Effector CD4-positive, alpha-beta T cell (primary cell): ENCODE measurements around the gene TXLNB.
"Not testable (repeated sequence)": the region's sequence is repeated elsewhere in the genome, so short reads cannot be mapped to it uniquely, and the experiment has no call there.

Experiments used
- DNase-seq: peaks from one replicate; pipeline ENCODE4 v3.0.0-alpha.2; 2020

The TXLNB gene

DNA sequence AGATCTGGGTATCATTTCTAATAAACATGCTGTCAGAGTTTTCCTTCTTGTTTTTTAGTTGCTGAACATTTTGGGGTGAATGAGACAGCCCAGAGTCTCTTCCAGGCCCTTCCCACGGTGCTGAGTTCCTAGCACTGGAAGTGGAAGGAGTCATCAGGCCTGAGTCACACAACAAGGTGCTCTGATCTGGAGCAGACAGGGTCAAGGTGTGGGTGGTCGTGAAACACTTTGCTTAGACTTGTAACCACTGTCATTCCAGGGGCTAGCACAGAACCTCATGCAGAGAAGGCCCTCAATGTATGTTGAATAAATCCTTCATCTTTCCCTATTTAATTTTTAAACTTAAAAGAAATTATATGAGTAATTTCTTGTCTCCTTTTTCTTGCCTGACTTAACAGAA lies 60.6 kb downstream of the TXLNB start:
- DNase-seq, result no peak

DNA sequence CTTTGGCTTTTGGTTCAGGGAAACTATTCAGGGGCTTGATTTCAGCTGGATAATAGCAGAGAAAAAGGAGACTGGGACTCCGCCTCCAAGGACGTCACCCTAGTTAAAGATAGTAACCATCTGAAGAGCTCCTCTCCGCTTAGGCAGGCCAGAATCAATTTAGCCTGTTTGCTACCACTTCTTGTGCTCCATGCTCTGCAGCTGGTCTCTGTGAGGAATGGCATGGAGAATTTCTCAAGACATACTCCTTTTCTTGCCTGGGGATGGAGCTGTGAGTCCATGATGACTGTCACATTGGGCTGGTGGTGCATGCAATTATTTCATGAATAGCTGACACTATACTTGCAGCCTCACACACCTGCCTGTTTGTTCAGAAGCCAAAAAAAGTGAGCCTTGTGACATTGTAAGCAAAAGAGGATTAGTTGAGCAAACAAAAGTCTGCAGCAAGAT lies 61.4 kb downstream of the TXLNB start:
- no peak for DNase-seq

DNA sequence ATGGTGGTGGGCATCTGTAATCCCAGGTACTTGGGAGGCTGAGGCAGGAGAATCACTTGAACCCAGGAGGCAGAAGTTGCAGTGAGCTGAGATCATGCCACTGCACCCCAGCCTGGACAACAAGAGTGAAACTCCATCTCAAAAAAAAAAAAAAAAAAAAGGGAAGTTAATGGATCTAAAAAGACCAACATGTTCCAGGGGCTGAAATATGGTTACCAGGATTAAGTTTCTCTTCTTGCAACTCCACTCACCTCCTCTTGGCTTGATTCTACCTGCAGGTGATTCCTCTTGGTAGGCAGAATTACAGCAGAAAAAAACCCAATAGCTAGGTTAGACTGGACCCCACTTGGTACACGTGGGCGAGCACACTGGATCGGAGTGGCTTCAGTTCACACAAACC lies 63.4 kb downstream of the TXLNB start:
- not testable (repeated sequence) for DNase-seq

DNA sequence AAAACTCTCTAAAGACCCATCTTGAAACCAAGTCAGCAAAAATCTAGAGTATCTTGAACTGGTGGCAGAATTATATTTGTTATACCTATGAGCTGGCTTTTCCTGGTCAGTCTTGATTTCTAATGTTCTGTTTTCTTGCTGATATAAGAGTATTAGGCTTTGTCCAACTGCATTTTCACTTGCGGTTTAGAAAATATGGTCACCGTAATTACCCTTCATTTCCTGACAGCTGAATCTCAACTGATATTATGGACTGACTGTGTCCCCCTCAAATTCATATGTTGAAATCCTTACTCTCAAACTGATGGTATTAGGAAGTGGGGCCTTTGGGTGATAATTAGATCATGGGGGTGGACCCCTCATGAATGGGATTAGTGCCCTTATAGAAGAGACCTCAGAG lies 72.1 kb downstream of the TXLNB start:
- DNase-seq, result no peak

DNA sequence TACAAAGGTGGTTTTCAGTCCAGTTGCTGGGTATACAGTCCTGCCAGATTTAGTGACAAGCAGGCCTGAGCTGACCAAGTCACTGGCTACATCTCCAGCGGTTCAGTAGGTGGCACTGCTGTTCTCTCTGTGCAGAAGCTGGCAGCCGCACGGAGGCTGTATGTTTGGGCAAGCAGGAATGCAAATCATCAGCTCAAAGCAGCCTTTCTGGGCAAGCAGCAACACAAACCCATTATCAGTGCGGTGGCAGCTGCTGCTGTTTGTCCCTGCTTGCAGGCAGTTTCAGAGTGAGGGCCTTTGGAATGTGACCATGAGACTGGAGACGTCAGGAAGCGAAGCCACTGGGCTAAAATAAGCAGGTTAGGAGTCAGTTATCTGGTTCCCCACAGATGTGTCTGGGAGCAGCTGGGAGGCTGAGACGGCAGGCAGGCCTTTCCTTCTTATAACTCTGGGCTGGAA lies 72.5 kb downstream of the TXLNB start:
- peak; percentile 42 for DNase-seq

DNA sequence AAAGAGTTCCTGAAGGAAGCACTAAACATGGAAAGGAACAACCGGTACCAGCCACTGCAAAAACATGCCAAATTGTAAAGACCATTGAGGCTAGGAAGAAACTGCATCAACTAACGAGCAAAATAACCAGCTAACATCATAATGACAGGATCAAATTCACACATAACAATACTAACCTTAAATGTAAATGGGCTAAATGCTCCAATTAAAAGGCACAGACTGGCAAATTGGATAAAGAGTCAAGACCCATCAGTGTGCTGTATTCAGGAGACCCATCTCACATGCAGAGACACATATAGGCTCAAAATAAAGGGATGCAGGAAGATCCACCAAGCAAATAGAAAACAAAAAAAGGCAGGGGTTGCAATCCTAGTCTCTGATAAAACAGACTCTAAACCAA lies 79.3 kb downstream of the TXLNB start:
- DNase-seq, result not testable (repeated sequence)

DNA sequence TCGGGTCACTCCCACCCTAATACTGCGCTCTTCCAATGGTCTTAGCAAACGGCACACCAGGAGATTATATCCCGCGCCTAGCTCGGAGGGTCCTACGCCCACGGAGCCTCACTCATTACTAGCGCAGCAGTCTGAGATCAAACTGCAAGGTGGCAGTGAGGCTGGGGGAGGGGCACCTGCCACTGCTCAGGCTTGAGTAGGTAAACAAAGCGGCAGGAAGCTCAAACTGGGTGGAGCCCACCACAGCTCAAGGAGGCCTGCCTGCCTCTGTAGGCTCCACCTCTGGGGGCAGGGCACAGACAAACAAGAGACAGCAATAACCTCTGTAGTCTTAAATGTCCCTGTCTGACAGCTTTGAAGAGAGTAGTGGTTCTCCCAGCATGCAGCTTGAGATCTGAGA lies 81.0 kb downstream of the TXLNB start:
- not testable (repeated sequence) for DNase-seq

DNA sequence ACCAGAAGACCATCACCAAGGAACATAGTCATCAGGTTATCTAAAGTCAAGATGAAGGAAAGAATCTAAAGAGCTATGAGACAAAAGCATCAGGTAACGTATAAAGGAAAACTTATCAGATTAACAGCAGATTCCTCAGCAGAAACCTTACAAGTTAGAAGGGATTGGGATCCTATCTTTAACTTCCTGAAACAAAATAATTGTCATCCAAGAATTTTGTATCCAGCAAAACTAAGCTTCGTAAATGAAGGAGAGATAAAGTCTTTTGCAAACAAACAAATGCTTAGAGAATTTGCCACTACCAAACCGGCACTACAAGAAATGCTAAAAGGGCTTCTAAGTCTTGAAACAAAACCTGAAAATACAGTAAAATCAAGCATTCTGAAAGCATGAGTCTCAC lies 86.0 kb downstream of the TXLNB start:
- no peak for DNase-seq

DNA sequence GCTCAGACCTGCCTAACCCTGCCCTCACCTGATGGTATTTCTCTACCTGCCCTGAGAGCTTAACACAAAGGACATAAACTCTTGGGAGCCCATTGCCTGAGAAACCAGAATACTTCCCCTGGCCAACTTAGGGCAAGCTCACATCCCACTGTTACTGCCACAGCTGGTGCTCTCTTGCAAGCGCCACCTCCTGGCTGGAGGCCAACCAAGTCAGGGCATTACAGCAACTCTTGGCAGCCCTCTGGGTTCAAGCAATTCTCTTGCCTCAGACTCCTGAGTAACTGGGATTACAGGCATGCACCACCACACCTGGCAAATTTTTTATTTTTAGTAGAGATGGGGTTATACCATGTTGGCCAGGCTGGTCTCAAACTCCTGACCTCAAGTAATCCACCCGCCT lies 86.8 kb downstream of the TXLNB start:
- DNase-seq, result no peak

DNA sequence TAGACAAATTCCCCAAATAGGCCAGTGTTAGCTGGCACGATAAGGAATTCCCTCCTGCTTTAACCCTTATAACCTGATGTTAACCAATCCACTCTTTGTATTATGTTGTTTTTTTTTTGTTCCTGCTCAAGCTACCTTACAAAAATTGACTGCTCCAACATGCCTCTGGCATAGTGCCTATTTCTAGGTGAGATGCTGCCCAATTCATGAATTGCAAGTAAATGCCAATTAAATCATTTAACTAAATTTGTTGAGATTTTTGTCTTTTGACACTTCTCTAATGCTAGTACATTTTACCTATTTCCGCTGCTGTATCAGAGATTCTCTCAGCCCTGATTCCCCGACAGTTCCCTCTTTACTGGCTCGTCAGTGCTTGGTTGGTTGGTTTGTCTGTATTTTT lies 90.4 kb downstream of the TXLNB start:
- DNase-seq, result no peak

DNA sequence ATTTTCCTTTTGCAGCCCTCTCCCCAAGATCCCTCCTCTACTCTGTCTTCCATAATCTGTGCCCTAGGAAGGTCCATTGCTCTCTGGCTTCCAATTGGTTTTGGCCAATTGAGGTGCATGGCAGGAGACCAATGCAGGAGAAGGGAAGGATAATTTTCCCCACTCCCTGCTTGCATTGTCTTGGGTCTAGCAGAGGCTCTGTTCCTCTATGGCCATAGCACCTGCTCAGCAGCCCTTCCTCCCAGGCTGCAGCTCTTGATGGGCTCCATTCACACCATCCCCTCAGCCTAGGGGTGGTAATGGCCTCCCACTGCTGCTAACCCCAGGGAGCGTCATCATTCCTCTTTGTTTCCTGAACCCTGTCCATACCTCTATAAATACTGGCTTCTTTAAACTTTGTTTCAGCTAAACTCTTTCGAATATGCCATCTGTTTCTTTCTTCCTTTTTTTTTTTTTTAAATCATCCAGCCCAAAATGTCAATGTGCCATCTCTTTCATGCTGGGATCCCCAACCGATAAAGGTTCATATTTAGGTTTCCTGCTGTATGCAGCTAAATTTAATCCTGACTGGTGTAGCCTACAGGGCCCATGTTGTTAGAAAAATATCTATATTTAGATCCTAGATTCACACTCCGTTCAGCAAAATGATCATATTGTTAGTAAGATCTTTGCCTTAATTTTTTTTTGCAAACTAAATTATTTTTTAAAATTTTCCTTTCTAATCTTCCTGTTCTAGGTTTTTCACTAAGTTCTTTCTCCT lies 93.1 kb downstream of the TXLNB start:
- no peak for DNase-seq

DNA sequence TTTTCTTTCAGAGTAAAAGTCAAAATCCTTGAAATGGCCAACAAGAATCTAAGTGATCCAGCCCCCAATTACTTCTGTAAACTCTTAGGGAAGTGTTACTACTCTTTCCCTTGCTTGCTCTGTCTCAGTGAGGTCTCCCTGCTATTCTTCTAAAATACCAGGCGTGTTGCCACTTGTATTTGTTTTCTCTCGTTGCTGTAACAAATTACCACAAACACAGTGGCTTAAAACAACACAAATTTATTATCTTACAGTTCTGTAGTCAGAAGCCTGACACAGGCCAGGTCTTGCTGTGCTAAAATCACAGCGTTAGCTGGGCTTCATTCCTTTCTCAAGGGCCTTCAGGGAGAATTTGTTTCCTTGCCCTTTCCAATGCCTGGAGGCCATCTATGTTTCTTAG lies 97.1 kb downstream of the TXLNB start:
- DNase-seq, result no peak
